T-helper 1 cell treated with Interleukin-12 subunit alpha and Interleukin-12 subunit beta and Interleukin-4 antibody, amounts not matched to agents 30 ng/mL and 1 ng/mL, for 36 hours (primary cell): ENCODE data around the gene CNPY3. TPM values are rescaled to one million over a fixed set of nuclear protein-coding genes. Genes with fewer than 3 reads are reported as not detected.
"Not testable (repeated sequence)": the region's sequence is repeated elsewhere in the genome, so short reads cannot be mapped to it uniquely, and the experiment has no call there.

ENCODE experiments used
- intact Hi-C: fragments of 100-400 bp; cut with micrococcal nuclease; formaldehyde crosslinking; loops from one replicate; pipeline ENCODE4 v1.15.1; 2024
- total RNA-seq: library from RNA; stranded (reverse); gene quantifications from 2 replicates; pipeline ENCODE4 v1.2.3, GENCODE V29; 2022

CNPY3 gene
- total RNA-seq: 44.9 and 48.2 TPM in 2 replicates

GRCh38 chr6:42928986-42929820 lies at the start of gene CNPY3:
TSS of gene CNPY3 (plus strand) at chr6:42929480. CDS start at chr6:42929571, 91 bp downstream.
- intact Hi-C loops: loop anchor here (1.0 to 2.0 kb wide), 23 partner anchors 28 to 1142 kb away; partner anchors contain the start of genes ABCC10, CUL7, GTPBP2 and KLC4

GRCh38 chr6:42880240-42880817 lies 49.0 kb upstream of the CNPY3 start:
- intact Hi-C loops: not testable (repeated sequence)

- intact Hi-C loops: not testable (repeated sequence)
These were observed 48.4 kb upstream of the CNPY3 start for GRCh38 chr6:42880871-42881270.

- intact Hi-C loops: no loop called here
These were observed 43.6 kb upstream of the CNPY3 start for GRCh38 chr6:42885702-42886101.

- intact Hi-C loops: not testable (repeated sequence)
These were observed 41.1 kb upstream of the CNPY3 start for GRCh38 chr6:42888201-42888600.

- intact Hi-C loops: loop anchor here (1.0 to 5.0 kb wide), 9 partner anchors 9 to 687 kb away; partner anchors contain the start of genes BICRAL, CNPY3, MEA1 and POLH
These were observed 39.5 kb upstream of the CNPY3 start for GRCh38 chr6:42889815-42890214.

GRCh38 chr6:42890311-42891198 lies 38.7 kb upstream of the CNPY3 start:
- intact Hi-C loops: loop anchor here (1.0 to 5.0 kb wide), 9 partner anchors 9 to 687 kb away; partner anchors contain the start of genes BICRAL, CNPY3, MEA1 and POLH

GRCh38 chr6:42891199-42891722 lies 38.0 kb upstream of the CNPY3 start:
- intact Hi-C loops: loop anchor here (5.0 kb wide), 2 partner anchors 329 to 686 kb away; partner anchors contain the start of genes POLH, UBR2 and XPO5

GRCh38 chr6:42894041-42894828 lies 35.0 kb upstream of the CNPY3 start:
- intact Hi-C loops: loop anchor here (5.0 kb wide), 2 partner anchors 332 to 683 kb away; partner anchors contain the start of genes POLH, UBR2 and XPO5

- intact Hi-C loops: loop anchor here (5.0 kb wide), 1 partner anchor 679 kb away; the partner anchor contains the start of gene MRPS10
These were observed 33.0 kb upstream of the CNPY3 start for GRCh38 chr6:42896178-42896719.

- intact Hi-C loops: loop anchor here (1.0 to 5.0 kb wide), 5 partner anchors 9 to 682 kb away; partner anchors contain the start of genes MRPS10 and RPL7L1
These were observed 30.4 kb upstream of the CNPY3 start for GRCh38 chr6:42898891-42899361.

GRCh38 chr6:42899871-42900270 lies 29.4 kb upstream of the CNPY3 start:
- intact Hi-C loops: loop anchor here (1.0 to 5.0 kb wide), 5 partner anchors 10 to 683 kb away; partner anchors contain the start of genes MRPS10 and RPL7L1

- intact Hi-C loops: loop anchor here (1.0 kb wide), 8 partner anchors 28 to 605 kb away; partner anchors contain the start of genes CNPY3, KLC4, MRPL2 and PPP2R5D
These were observed 27.7 kb upstream of the CNPY3 start for GRCh38 chr6:42901538-42901957.

GRCh38 chr6:42902429-42903263 lies 26.6 kb upstream of the CNPY3 start:
- intact Hi-C loops: not testable (repeated sequence)

- intact Hi-C loops: no loop called here
These were observed 24.8 kb upstream of the CNPY3 start for GRCh38 chr6:42904467-42904866.

- intact Hi-C loops: no loop called here
These were observed 21.9 kb upstream of the CNPY3 start for GRCh38 chr6:42907336-42907735.

- intact Hi-C loops: no loop called here
These were observed 19.4 kb upstream of the CNPY3 start for GRCh38 chr6:42909835-42910234.
